ENCODE results near the gene GRK3. TPM values are rescaled to one million over a fixed set of nuclear protein-coding genes. Genes with fewer than 3 reads are reported as not detected.
"Not testable (repeated sequence)": the region's sequence is repeated elsewhere in the genome, so short reads cannot be mapped to it uniquely, and the experiment has no call there.

Gene GRK3
- total and polyA plus RNA-seq, 2 of the 4 experiments (the other 2 are of a cell fraction), result 0.58 to 1.6 TPM

- ATAC-seq (ENCODE audit: low read depth), result not testable (repeated sequence)
Observed at GRCh38 chr22:25614791-25615190, 50.3 kb downstream of the GRK3 start.

More at GRCh38 chr22:25614791-25615190, 50.3 kb downstream of the GRK3 start:
- H3K18ac ChIP-seq (ENCODE audit: low read depth, low read length); H3K4me2 ChIP-seq (ENCODE audit: low read depth, low read length); H2AFZ ChIP-seq (replicated peaks; ENCODE audit: low read length, poor library complexity); H2BK120ac ChIP-seq (ENCODE audit: low read depth, low read length); H3K9ac ChIP-seq (ENCODE audit: low read depth, low read length); H3K56ac ChIP-seq (ENCODE audit: extremely low read depth, insufficient read depth, low read length); H4K8ac ChIP-seq (ENCODE audit: low read depth in 2 of 2, low read length in 2 of 2); DNase-seq; intact Hi-C loops (cut with micrococcal nuclease); H3K36me3 ChIP-seq (ENCODE audit: control insufficient read depth, insufficient read depth, low read length); H4K20me1 ChIP-seq (ENCODE audit: insufficient read depth, low read length); H3K9me3 ChIP-seq (ENCODE audit: control insufficient read depth, insufficient read depth, low read length); H2AK5ac ChIP-seq (ENCODE audit: low read depth, low read length); H3K23ac ChIP-seq (ENCODE audit: low read depth, low read length); H3K4me3 ChIP-seq (ENCODE audit: insufficient read depth, low read depth, low read length); H3K4ac ChIP-seq (ENCODE audit: low read depth, low read length); H2BK20ac ChIP-seq (ENCODE audit: low read depth, low read length); H3K4me1 ChIP-seq (ENCODE audit: control insufficient read depth, insufficient read depth, low read length); H2BK5ac ChIP-seq (ENCODE audit: low read depth, low read length, poor library complexity, severe bottlenecking); in situ Hi-C loops (cut with MboI; ENCODE audit: low sequenced_read_pairs); CTCF ChIA-PET; H2BK15ac ChIP-seq (ENCODE audit: low read depth, low read length); H3K14ac ChIP-seq (replicated peaks; ENCODE audit: low read depth, low read length); BruUV-seq (replicated peaks); H3K27ac ChIP-seq (ENCODE audit: insufficient read depth, low read length); H4K91ac ChIP-seq (ENCODE audit: insufficient read depth, low read depth, low read length); H3K27me3 ChIP-seq (ENCODE audit: control insufficient read depth, insufficient read depth, low read length); H3K79me1 ChIP-seq (ENCODE audit: low read depth in 1 of 2, low read length in 2 of 2); dilution Hi-C loops (cut with HindIII; ENCODE audit: low sequenced_read_pairs, unreplicated experiment); H4K5ac ChIP-seq (ENCODE audit: low read depth, low read length); H3K9me1 ChIP-seq (ENCODE audit: insufficient read depth, low read length); POLR2A ChIA-PET (ENCODE audit: unreplicated experiment); H2AK9ac ChIP-seq (replicated peaks; ENCODE audit: low read depth, low read length, poor library complexity): not testable (repeated sequence)
- WGBS, 2 experiments (ENCODE audit: extremely low coverage in 2 of 2, insufficient read length in 1 of 2), result 20% methylated on average over 1 of the region's 3 CpGs; no CpG with 5 or more reads in 1 of the 2 experiments

All from IMR-90 (cell line).